ENCODE results near the gene HTT. TPM values are rescaled to one million over a fixed set of nuclear protein-coding genes. Genes with fewer than 3 reads are reported as not detected.

HTT gene
- total and polyA plus RNA-seq, 2 of the 13 experiments (the other 11 are each of a cell fraction or from before 2014, with no cell fraction given), result 17.5 to 19.5 TPM

DNA sequence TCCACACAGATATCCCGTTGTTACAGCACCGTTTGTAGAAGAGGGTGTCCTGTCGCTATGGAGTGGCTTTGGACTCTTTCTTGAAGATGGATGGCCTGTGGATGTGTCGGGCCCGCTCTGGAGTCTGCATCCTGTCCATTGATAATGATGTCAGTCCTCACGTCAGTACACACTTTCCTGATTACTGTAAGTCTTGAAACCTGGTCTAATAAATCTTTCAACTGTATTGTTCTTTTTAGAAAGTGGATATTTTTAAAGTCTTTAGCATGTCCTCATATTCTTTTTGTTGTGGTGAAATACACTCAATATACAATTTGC lies 189.4 kb downstream of the HTT start:
- FAIRE-seq (no peak), DNase-seq (ENCODE audit: low spot score) (no peak), ATAC-seq (no peak)
- WGBS (ENCODE audit: low lambda C conversion rate), result 34% methylated on average over 6 of the region's 6 CpGs
- Histone ChIP-seq H3K27me3 (ENCODE audit: control insufficient read depth in 1 of 2, insufficient read depth in 2 of 2, low read length in 2 of 2) (peaks cover 3 to 55% of the 10 kb centered on the region in 2 experiments), H3K27ac (ENCODE audit: extremely low read length, insufficient read depth, low read length) (no peak overlapping the region), H4K20me1 (ENCODE audit: insufficient read depth, low read length) (no peaks in the 10 kb centered on the region), H3K79me2 (ENCODE audit: insufficient read depth, low read length) (no peaks in the 10 kb centered on the region), H3K9ac (ENCODE audit: insufficient read depth, low read depth, low read length) (no peak overlapping the region), H3K4me3 (replicated peaks in 1 of 3; ENCODE audit: insufficient read depth in 1 of 3, low read depth in 2 of 3, low read length in 3 of 3) (no peak overlapping the region), H3K9me3 (ENCODE audit: low read length) (no peaks in the 10 kb centered on the region), H3K4me2 (ENCODE audit: low read depth, low read length) (no peak overlapping the region), H3K36me3 (replicated peaks in 1 of 2; ENCODE audit: control insufficient read depth in 1 of 2, insufficient read depth in 2 of 2, low read length in 2 of 2) (no peaks in the 10 kb centered on the region), H2AFZ (ENCODE audit: low read length) (no peak overlapping the region), H3K4me1 (ENCODE audit: insufficient read depth, low read length) (peaks cover 19% of the 10 kb centered on the region)
- ChIA-PET POLR2A (no interaction called here), CTCF (ENCODE audit: low intra/inter-chr PET ratio, low total read pairs) (no interaction called here)
- in situ Hi-C loops (cut with HindIII; ENCODE audit: extremely low pct_ligation_motif_present, low pct_unique_long_range_greater_than_20kb), result no loop called here
- BruUV-seq (replicated peaks), result no TSS peak
- intact Hi-C loops (cut with micrococcal nuclease; ENCODE audit: unreplicated experiment), result loop anchor here (10.0 kb wide), 1 partner anchor 59 kb away; no protein-coding TSS in a partner anchor
- TF ChIP-seq TAF15 (IDR thresholded peaks at IDR 0.05; ENCODE audit: low read depth, low read length, poor library complexity, severe bottlenecking) (no peak), ZNF550 (CRISPR knock-in tag; IDR thresholded peaks at IDR 0.05; ENCODE audit: borderline replicate concordance) (no peak), TIGD3 (CRISPR knock-in tag; IDR thresholded peaks at IDR 0.05; ENCODE audit: borderline replicate concordance) (no peak), CREB1 (IDR thresholded peaks at IDR 0.05) (no peak), CREB1 (CRISPR knock-in tag; IDR thresholded peaks at IDR 0.05) (no peak), RFXAP (CRISPR knock-in tag; IDR thresholded peaks at IDR 0.05; ENCODE audit: borderline replicate concordance) (no peak)
- TF ChIP-seq, protein P1, sequence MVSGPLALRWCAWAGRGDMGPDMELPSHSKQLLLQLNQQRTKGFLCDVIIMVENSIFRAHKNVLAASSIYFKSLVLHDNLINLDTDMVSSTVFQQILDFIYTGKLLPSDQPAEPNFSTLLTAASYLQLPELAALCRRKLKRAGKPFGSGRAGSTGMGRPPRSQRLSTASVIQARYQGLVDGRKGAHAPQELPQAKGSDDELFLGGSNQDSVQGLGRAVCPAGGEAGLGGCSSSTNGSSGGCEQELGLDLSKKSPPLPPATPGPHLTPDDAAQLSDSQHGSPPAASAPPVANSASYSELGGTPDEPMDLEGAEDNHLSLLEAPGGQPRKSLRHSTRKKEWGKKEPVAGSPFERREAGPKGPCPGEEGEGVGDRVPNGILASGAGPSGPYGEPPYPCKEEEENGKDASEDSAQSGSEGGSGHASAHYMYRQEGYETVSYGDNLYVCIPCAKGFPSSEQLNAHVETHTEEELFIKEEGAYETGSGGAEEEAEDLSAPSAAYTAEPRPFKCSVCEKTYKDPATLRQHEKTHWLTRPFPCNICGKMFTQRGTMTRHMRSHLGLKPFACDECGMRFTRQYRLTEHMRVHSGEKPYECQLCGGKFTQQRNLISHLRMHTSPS (CRISPR knock-in tag; IDR thresholded peaks at IDR 0.05; ENCODE audit: low read depth), result no peak

Measured in HepG2 (cell line).